Stimulated activated CD4-positive, alpha-beta T cell treated with anti-CD3 and anti-CD28 coated beads, TNF-alpha, amount 100 ng/mL, for 24 hours (primary cell): Measurements from ENCODE around the gene ROBO4.

Source experiments
- DNase-seq, 3 experiments: peaks; one replicate each; pipeline ENCODE4 v3.0.0-alpha.2; 2020; ENCODE audit warnings: low read depth in 3 of 3

The ROBO4 gene

DNA sequence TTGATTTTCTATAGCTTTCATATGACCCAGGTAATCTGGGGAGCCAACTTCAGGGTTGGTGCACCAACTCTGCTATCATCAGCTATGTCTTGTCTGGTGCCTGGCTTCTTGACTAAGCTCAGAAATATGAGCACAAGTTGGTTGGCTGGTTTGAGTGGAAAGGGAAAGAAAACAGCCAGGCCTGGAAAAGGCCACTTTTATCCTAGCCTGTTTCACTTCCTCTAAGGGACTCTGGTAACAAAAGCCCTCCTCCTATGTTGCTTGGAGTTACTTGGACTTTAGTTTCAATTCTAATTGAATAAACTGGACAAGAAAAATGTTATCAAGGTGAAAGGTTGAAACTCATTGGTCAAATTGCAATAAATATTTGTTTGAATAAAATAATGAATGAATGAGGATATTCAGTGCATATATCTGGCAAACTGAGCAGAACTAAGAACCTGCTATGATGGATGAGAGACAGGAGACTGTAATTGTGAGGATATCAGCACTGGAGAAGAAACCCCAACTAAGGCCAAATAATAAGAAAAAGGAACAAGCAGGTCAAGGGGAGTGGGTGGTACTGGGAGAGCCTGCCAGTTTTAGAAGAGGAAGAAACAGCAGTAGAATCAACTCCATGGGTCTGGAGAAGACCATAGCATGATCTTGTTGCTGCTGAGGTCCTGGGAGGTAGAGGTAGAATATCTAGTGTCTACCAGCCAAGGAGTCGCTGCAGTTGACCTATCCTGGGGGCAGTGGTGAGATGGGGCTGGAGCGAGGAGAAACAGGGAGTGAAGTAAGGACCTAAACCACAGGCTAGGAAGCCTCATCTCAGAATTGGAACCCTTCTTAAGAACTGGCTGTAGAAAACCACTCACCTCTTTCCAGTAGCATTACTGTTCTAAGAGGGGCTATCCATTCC is 8.2 kb downstream of the ROBO4 start:
- DNase-seq, result no peak

DNA sequence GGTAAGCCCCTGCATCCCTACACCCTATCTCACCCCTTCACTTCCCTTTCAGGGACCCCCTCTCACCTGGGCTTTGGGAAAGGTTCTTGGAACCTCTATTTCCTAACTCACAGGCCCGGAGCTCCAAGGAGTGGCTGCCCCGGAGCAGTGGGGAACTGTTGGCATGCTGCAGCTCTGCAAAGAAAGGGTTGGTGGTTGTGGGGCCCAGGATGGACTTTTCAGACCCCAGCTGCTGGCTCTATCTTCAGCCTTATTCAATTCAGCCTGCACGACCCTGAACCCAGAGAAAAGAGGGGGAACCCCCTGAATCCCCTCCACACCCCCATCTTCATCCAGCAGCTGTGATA is 10.0 kb downstream of the ROBO4 start:
- no peak for DNase-seq

DNA sequence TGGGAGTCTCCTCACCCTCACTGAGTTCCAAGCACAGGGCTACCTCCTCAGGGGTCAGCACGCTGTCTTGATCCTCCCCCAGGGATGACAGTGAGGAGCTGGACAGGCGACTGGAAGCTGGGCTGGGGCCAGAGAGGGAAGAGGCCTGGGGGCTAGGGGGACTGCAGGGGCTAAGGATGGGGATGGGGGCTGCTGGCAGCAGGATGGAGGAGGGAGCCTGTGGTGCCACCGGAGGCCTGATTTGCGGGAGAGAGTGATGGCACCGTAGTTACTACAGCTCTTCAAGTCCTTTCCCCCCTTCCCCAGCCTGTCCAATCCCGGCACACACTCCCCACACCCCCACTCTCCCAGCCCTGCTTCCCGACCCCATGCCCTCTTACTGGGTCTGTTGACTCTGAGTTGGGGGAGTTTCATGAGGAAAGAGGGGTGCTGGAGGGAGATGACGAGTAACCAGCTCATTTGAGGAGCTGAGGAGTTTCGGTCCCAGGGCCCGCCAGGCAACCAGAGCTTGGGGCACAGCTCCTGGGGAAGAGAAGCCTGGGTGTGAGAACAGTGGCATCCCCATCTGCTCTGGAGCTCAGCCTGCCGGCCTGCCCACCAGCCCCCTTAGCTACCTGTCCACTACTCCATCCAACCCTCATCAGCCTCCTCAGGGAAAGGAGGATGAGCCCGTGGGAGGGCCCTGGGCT is 10.5 kb downstream of the ROBO4 start:
- no peak for DNase-seq

DNA sequence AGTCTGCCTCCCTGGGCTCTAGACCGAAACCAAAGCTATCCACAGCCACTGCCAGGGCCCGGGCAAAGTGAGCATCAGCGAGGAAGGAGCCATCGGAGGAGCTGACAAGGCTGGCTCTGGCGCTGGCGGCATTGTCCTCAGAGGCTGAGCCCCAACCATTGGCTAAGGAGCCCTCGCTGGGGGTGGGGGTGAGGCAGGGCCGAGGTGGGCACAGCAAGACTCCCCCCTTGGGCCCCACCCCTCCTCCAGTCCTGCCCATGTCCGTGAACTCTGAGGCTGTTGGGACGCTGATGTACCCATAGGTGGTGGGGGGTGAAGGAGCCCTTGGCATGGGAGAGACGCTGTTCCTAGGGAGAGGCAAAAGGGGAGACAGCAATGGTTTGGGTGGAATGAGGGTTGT is 11.2 kb downstream of the ROBO4 start:
- no peak for DNase-seq

DNA sequence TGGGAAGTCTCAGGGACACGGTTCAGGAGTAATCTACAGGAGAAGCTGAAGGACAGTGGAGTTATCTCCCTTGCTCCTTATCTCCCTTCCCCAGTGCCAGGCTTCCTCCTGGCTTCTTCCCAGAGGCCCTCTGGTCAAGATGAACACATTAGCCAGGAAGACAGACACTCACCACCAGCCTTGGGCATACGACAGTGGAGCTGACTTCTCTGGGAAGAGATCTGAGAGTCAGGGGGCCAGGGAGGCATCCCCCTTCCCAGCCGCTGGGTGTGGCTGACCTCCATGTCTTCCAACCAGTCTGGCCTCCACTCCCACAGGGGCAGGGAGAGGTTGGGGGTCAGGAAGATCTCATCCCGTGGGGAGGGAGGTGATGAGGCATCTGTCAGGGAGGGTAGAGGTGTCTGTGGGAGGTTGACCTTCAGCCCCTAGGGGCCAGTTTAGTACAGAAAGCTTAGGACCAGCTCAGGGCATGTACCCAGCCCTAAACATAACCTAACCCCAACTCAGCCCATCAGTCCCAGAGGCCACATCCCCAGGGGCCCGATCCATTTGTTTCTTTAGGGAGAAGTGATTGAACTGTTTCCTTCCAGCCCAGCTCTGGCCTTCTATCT is 12.7 kb downstream of the ROBO4 start:
- no peak for DNase-seq

DNA sequence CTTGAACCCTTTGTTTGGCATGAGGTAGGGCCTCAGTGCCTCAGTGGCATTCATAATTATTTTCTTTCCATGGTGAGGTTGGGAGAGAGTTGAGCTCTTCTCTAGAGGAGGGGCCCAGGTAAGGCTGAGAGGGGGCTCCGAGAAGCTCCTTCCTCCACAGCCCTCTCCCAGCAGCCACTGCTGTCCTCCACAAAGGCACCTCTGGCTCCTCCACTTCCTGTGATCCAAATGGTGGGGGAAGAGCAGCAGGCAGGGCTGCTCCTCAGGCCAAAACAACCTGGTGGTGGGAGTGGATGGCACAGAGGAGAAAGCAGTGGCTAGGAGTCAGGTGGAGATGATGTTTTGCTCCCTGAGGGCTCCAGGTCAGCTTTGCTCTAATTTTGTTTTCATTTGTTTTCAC is 13.3 kb downstream of the ROBO4 start:
- no peak for DNase-seq

DNA sequence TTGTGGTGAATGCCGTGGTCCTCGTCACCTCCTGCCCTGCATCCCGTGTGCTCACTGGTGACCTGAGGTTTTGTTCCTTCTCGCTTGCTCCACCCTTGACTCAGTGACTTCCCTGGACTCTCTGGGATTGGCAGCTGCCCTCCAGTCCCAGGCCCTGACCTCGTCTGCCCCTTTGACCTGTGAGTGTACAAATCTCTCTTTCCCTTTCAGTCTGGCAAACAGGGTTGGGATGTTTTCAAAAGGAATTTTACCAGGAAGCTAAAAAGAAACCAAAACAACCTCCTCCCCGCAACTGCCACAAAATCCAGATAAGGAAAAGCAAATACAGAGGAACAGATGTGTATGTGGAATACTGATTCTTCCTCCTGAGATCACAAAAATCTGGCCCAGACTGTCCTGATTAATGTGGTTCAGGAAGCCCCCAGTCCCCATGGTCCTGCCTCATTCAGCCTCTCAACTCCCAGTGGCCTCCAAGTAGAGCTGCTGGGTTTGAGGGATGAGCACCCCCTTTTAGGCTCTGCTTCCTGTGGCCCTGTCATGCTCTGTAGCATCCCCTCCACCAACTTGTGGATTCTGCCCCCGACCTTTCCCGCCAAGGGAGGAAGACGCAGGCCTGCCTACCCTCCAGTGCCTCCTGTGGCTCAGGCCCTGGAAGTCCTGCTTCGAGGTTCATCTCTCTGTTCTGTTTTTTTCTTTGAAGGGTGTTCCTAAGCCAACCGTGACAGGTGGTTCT is 15.2 kb downstream of the ROBO4 start:
- DNase-seq, result no peak

DNA sequence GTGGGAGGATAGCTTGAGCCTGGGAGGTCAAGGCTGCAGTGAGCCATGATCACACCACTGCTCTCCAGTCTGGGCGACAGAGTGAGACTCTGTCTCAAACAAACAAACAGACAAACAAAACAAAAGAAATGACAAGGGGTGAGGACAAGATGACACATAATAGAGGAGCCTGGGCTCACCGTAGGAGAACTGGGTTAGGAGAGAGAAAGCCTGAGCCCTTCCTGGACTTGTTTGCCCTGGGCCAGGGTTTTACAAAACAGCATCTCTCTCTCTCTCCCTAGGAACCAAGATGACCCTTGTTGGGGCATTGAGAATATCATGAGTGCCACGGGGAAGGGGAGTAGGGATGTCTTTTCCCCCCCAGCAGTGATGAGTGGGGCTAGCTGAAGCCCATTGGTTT is 16.7 kb downstream of the ROBO4 start:
- no peak for DNase-seq

DNA sequence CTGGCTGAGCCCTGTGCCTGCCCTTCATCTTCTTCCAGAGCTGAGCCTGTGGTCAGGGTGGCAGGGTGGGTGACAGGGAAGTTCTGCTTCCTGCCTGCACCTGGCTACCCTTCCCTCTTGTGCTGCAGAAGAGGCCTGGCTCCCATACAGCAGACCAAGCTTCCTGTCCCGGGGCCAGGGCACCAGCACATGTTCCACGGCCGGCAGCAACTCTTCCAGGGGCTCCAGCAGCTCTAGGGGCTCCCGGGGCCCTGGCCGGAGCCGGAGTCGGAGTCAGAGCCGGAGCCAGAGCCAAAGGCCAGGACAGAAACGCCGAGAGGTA is 17.4 kb downstream of the ROBO4 start:
- no peak for DNase-seq

DNA sequence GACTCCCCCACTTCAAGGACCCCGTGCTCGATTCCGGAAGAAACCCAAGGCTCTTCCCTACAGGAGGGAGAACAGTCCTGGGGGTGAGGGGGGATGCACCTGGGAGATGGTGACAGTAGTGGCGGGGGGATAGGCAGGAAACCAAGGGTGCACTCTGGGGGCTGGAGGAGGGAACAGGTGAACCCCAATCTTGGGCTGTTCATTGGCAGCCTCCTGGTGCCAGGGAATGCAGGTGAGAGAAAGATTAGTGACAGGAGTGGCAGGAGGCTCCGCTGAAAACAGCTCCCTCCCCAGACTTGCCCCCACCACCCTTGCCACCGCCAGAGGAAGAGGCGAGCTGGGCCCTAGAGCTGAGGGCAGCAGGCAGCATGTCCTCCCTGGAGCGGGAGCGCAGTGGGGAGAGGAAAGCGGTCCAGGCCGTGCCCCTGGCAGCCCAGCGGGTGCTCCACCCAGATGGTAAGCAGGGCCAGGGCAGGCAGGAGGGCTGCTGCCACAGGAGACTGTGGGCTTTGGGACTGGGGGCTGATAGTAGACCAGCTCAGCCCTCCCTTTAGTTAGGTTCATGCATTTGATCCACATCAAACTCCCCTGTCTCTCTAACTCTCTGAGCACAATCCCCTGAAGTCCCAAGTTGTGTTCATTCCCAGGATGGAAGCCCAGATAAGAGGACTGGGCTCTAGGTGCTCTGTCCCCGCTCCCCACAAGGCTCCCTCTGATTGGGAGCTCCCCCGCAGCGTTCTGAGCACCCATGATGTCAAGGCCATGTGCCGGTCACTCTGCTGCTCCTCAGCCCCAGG is 18.0 kb downstream of the ROBO4 start:
- DNase-seq, result no peak

DNA sequence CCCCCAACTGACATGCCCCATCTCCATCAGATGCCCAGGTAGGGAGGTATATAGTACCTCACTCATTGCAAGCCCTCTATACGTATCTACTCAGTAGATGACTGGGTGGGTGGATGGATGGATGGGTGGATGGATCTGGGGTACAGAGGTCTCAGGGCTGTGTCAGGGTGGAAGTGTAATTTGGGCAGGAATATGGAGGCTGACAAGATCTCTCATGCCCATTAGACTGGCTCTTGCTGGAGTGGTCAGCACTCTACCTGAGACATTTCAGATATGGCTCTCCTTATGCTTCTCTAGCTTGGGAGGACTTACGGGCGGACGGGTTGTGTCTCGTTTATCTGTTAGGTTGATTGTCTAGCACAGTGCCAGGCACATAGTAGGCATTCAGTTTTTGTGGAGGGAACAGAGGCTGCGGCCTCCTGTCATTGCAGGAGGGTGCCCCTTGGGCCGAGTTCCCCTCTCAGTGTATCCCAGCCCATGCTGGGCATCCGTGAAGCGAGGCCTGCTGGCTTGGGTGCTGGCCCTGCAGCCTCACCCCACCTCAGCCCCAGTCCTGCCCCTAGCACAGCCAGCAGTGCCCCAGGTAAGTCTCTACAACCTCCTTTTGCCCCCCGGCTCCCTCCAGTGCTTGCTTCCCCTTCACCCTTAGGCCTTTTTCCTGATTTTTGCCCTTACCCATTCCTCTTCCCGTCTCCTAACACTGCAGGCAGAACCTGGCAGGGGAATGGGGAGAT is 18.7 kb downstream of the ROBO4 start:
- DNase-seq, result no peak

DNA sequence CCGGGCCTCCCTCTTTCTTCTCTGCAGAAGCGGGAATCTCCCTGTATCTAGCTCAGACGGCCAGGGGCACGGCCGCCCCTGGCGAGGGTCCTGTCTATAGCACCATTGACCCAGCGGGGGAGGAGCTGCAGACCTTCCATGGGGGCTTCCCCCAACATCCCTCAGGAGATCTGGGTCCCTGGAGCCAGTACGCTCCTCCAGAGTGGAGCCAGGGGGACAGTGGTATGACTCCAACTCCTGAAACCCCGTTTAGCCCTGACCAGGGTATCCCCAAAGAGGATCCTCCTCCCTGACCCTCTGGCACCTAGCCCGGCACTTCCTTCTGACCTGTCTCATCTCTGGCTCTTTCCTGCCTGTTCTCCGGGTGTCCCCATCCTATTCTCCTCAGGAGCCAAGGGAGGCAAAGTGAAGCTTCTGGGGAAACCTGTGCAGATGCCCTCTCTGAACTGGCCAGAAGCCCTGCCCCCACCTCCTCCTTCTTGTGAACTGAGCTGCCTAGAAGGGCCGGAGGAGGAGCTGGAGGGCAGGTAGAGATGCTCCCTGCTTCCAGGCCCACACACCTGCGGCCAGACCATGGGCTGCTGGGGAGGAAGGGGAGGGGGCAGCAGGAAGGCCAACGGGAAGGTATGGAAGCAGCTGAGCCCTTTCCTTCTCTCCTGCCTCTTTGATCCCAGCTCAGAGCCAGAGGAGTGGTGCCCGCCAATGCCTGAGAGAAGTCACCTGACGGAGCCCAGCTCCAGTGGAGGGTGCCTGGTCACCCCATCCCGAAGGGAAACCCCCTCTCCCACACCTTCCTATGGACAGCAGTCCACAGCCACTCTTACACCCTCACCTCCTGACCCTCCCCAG is 19.5 kb downstream of the ROBO4 start:
- DNase-seq, result no peak

DNA sequence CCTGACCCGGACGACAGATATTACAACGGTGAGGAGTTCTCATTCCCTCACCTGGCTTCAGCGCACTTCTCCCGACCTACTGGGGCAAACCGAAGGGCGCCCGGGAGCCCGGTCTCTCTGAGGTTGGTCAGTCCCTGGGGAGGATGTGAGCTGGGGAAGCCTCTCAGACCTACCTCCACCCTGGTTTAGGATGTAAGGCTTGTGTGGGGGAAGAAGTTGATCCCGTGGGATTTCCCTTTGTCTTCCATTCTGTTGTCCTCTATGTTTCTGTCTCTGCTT is 20.1 kb downstream of the ROBO4 start:
- no peak for DNase-seq

DNA sequence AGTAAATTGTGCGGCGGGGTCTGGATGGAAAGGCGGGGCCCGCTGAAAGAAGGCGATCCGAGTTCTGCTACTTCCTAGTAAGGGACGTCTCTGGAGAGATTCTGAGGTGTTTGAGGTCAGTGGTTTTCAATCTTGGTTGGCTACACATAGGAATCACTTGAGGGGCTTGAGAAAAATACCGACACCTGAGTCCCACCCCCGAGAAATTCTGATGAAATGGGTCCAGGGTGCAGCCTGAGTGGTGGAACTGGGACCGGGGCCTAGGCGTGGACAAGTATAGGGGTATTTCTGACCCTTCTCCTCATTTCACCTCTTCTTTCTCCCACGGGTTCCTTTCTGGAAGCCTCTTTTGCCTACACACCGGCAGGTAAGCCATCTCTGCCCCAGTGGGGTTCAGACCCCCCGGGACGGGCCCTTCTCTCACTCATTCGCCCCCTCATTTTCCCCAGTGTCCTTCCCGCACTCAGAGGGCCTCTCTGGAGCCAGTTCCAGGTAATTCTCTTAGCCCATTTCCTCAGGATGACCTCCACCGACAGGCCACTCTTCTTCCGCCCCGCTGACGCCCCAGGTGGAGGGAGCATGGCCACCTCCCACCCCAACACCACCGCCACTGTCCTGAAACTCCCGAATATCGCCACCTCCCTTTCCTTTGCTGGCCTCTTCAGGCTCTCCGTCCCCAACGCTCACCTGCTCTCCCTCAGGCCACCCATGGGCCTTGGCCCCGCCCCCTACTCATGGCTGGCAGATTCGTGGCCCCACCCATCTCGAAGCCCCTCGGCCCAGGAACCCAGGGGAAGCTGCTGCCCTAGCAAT is 20.6 kb downstream of the ROBO4 start:
- no peak for DNase-seq

DNA sequence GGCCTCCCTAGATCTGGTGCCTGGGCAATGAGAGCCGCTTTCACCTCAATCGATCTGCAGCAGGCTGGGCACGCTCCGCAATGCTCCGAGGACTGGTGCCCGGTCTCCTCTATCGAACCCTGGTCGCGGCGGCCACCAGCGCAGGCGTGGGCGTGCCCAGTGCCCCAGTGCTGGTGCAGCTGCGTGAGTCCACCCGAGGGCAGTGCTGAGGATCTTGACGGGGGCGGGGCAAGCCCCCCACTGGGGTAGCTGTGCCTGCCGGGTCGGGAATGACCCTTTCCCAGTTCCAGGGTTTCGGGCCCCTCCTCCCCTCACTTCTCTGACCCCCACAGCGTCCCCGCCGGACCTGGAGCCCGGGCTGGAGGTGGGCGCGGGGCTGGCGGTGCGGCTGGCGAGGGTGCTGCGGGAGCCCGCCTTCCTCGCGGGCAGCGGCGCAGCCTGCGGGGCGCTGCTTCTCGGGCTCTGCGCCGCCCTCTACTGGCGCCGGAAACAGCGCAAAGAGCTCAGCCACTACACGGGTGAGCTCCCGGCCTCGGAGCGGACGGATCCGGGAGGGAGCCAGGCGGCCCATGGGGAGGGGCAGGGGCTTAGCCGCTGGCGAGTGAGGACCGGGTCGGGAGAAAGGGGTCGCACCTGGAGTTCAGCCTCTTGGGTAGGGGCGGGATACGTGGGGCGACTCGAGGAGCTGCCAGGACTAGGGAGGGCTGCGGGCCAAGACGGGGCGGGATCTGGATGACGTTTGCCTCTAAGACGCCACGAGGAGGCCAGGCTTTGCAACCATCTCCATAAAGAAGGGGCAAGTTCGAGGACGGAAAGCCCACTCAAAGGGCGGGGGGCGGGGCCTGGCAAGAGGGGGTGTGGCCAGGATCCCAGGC is 21.5 kb downstream of the ROBO4 start:
- DNase-seq, result peak; percentile 47 to 76 (median 57)

DNA sequence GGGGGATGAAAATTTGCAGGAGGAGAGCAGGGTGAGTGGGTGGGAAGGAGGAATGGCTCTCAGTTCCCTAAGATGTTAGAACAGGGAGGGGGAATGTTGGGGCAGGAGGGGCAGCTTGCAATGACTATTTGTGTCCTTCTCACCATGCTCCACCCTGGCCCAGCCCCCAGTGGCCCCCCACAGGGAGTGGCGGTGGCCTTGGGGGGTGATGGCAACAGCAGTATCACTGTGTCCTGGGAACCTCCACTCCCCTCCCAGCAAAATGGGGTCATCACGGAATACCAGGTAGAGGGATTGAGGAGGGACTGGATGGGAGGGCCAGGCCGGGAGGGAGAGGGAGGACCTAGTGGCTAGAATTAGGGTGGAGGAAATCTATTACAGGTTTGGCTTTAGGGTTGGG is 22.3 kb downstream of the ROBO4 start:
- no peak for DNase-seq

DNA sequence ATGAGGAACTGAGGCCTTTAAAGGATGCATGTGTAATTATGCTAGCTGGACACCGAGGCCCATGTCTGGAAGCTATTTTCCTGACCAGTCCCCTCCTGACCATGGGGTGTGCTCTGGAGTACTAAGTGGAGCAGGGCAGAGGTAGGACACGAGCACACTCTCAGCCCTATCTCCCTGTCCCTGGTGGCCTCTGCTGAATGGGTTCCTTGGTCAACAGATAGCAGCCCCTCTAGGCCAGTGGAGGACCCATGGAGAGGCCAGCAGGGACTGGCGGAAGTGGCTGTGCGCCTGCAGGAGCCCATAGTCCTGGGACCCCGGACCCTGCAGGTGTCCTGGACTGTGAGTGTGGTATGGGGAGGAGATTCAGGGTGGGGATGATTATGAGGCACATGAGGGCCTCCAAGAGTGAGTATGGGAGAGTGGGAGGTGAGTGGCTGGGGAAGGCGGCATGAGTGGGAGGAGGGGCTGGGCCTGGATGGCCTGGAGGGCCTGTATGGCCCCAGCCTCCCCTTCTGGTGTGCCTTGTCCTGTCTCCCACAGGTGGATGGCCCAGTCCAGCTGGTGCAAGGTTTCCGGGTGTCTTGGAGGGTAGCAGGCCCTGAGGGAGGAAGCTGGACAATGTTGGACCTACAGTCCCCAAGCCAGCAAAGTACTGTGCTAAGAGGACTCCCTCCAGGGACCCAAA is 23.0 kb downstream of the ROBO4 start:
- DNase-seq, result no peak

DNA sequence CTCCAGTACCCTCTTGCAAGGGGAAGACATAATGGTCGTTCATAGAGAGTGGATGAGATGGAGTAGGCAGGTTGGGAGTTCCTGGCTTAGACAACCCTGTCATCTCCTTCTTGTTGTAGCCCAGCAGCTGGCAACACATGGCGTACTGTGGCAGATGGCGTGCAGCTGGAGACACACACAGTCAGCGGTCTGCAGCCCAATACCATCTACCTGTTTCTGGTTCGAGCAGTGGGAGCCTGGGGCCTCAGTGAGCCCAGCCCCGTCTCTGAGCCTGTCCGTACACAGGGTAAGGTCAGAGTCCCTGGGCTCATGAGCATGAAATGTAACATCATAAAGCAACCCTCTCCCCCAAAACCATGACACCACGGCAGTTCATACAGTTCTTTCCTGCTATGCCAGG is 23.7 kb downstream of the ROBO4 start:
- DNase-seq, result no peak
